OCI-LY1 (cell line): ENCODE data around the gene MLH3.

Experiments
- H2AFZ ChIP-seq: fragments of 200-600 bp; sonication (generic), shearing (Covaris generic); 2 replicates; pipeline ENCODE4 v1.6.0; 2014; ENCODE audit warnings: antibody characterized with exemption, mild to moderate bottlenecking, low read length
- H3F3A ChIP-seq: fragments of 200-600 bp; sonication (generic), shearing (Covaris generic); 2 replicates; pipeline ENCODE4 v1.6.0; 2014; ENCODE audit warnings: mild to moderate bottlenecking, antibody characterized with exemption, low read length, moderate library complexity; ENCODE audit not compliant: insufficient read depth
- H3K27ac ChIP-seq: fragments of 200-600 bp; sonication (generic); 2 replicates; pipeline ENCODE4 v1.5.1; 2014; ENCODE audit warnings: low read length, mixed run types, mild to moderate bottlenecking, low read depth; ENCODE audit not compliant: poor library complexity, severe bottlenecking
- H3K27me3 ChIP-seq: fragments of 200-600 bp; sonication (generic); 2 replicates; pipeline ENCODE4 v1.6.0; 2014; ENCODE audit warnings: antibody characterized with exemption, mild to moderate bottlenecking, low read length, moderate library complexity; ENCODE audit not compliant: insufficient read depth
- H3K36me3 ChIP-seq: fragments of 200-600 bp; sonication (generic); 2 replicates; pipeline ENCODE4 v1.6.1; 2014; ENCODE audit warnings: mild to moderate bottlenecking, antibody characterized with exemption, low read length, moderate library complexity, mixed read lengths; ENCODE audit not compliant: insufficient read depth
- H3K4me1 ChIP-seq: fragments of 200-600 bp; sonication (generic); 2 replicates; pipeline ENCODE4 v1.5.1; 2014; ENCODE audit warnings: mild to moderate bottlenecking, low read length, moderate library complexity; ENCODE audit not compliant: insufficient read depth, severe bottlenecking
- H3K4me2 ChIP-seq: fragments of 200-600 bp; sonication (generic), shearing (Covaris generic); 2 replicates; pipeline ENCODE4 v1.6.1; 2014; ENCODE audit warnings: low read length
- H3K4me3 ChIP-seq: fragments of 200-600 bp; sonication (generic); 2 replicates; pipeline ENCODE4 v1.5.1; 2014; ENCODE audit warnings: low read length, low read depth, mild to moderate bottlenecking, mixed read lengths; ENCODE audit not compliant: poor library complexity, severe bottlenecking
- H3K79me2 ChIP-seq: fragments of 200-600 bp; shearing (Covaris generic); 2 replicates; pipeline ENCODE4 v1.6.1; 2016; ENCODE audit warnings: mixed run types, low read length, mixed read lengths; ENCODE audit not compliant: insufficient read depth
- H3K9ac ChIP-seq: fragments of 200-600 bp; sonication (generic), shearing (Covaris generic); 2 replicates; pipeline ENCODE4 v1.6.1; 2014; ENCODE audit warnings: mild to moderate bottlenecking, low read length, mixed read lengths
- H3K9me2 ChIP-seq: fragments of 200-600 bp; sonication (generic), shearing (Covaris generic); 2 replicates; pipeline ENCODE4 v1.6.1; 2014; ENCODE audit warnings: low read depth, mild to moderate bottlenecking, low read length, mixed read lengths
- H3K9me3 ChIP-seq: fragments of 200-600 bp; shearing (Covaris generic); 2 replicates; pipeline ENCODE4 v1.6.1; 2014; ENCODE audit warnings: low read length, mixed read lengths
- H4K20me1 ChIP-seq: fragments of 200-600 bp; sonication (generic), shearing (Covaris generic); 2 replicates; pipeline ENCODE4 v1.6.0; 2016; ENCODE audit warnings: mild to moderate bottlenecking, low read length; ENCODE audit not compliant: insufficient read depth
- EZH2 ChIP-seq: fragments of 200-600 bp; sonication (generic), shearing (Covaris generic); IDR thresholded peaks from 2 replicates; pipeline ENCODE4 v1.8.0; 2017; ENCODE audit warnings: borderline replicate concordance, mixed run types, mild to moderate bottlenecking, antibody characterized with exemption, low read length, moderate library complexity, mixed read lengths
- TF ChIP-seq, protein P1 (sequence below): fragments of 200-600 bp; sonication (generic), shearing (Covaris generic); IDR thresholded peaks from 2 replicates; pipeline ENCODE4 v1.5.1; 2017; ENCODE audit warnings: mild to moderate bottlenecking, antibody characterized with exemption, low read length, moderate library complexity, mixed read lengths

Gene MLH3

GRCh38 chr14:75015496-75015895, 35.8 kb downstream of the MLH3 start:
- no peak overlapping the region for H3K4me2 ChIP-seq
- no peak overlapping the region for H2AFZ ChIP-seq
- H3K36me3 ChIP-seq = peaks cover 80% of the 10 kb centered on the region
- H3K9me3 ChIP-seq = no peaks in the 10 kb centered on the region
- TF ChIP-seq, protein P1, sequence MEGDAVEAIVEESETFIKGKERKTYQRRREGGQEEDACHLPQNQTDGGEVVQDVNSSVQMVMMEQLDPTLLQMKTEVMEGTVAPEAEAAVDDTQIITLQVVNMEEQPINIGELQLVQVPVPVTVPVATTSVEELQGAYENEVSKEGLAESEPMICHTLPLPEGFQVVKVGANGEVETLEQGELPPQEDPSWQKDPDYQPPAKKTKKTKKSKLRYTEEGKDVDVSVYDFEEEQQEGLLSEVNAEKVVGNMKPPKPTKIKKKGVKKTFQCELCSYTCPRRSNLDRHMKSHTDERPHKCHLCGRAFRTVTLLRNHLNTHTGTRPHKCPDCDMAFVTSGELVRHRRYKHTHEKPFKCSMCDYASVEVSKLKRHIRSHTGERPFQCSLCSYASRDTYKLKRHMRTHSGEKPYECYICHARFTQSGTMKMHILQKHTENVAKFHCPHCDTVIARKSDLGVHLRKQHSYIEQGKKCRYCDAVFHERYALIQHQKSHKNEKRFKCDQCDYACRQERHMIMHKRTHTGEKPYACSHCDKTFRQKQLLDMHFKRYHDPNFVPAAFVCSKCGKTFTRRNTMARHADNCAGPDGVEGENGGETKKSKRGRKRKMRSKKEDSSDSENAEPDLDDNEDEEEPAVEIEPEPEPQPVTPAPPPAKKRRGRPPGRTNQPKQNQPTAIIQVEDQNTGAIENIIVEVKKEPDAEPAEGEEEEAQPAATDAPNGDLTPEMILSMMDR = no peak
- TF ChIP-seq EZH2 = no peak
- H3K79me2 ChIP-seq = no peaks in the 10 kb centered on the region
- no peaks in the 10 kb centered on the region for H3K27me3 ChIP-seq
- no peaks in the 10 kb centered on the region for H4K20me1 ChIP-seq
- H3K27ac ChIP-seq = no peak overlapping the region
- H3K9ac ChIP-seq = no peak overlapping the region
- no peaks in the 10 kb centered on the region for H3K4me1 ChIP-seq
- H3K9me2 ChIP-seq = no peaks in the 10 kb centered on the region
- H3F3A ChIP-seq = no peaks in the 10 kb centered on the region
- no peak overlapping the region for H3K4me3 ChIP-seq

GRCh38 chr14:75013290-75013689, 38.0 kb downstream of the MLH3 start:
- Histone ChIP-seq H3K4me3 (no peak overlapping the region), H4K20me1 (no peaks in the 10 kb centered on the region), H3K79me2 (no peaks in the 10 kb centered on the region), H3K4me1 (no peaks in the 10 kb centered on the region), H3K36me3 (peaks cover 95% of the 10 kb centered on the region), H3K27me3 (no peaks in the 10 kb centered on the region), H3K27ac (no peak overlapping the region), H3K4me2 (no peak overlapping the region), H3K9me3 (no peaks in the 10 kb centered on the region), H2AFZ (no peak overlapping the region), H3F3A (no peaks in the 10 kb centered on the region), H3K9ac (no peak overlapping the region), H3K9me2 (no peaks in the 10 kb centered on the region)
- TF ChIP-seq EZH2 = no peak
- TF ChIP-seq, protein P1 = no peak

GRCh38 chr14:75011356-75011994, 39.8 kb downstream of the MLH3 start:
- Histone ChIP-seq H3K4me3 (no peak overlapping the region), H3K27ac (no peak overlapping the region), H3K79me2 (no peaks in the 10 kb centered on the region), H3K9ac (no peak overlapping the region), H3K9me2 (no peaks in the 10 kb centered on the region), H3K9me3 (no peaks in the 10 kb centered on the region), H2AFZ (no peak overlapping the region), H3K36me3 (peaks cover 98% of the 10 kb centered on the region), H3F3A (no peaks in the 10 kb centered on the region), H3K27me3 (no peaks in the 10 kb centered on the region), H4K20me1 (no peaks in the 10 kb centered on the region), H3K4me1 (no peaks in the 10 kb centered on the region), H3K4me2 (no peak overlapping the region)
- no peak for TF ChIP-seq EZH2
- TF ChIP-seq, protein P1 = no peak
